Coronary artery (tissue), 2 donors: ENCODE measurements around the gene SRBD1.
A peak's percentile ranks its signal among the peaks of the same experiment; 100 is the strongest.

ENCODE experiments used
- DNase-seq: peaks from one replicate; pipeline ENCODE4 v3.0.0-alpha.2; 2017; ENCODE audit warnings: low spot score
- H3K27ac ChIP-seq, 2 donors: fragments of 200-600 bp; sonication (generic); one replicate each; pipeline ENCODE4 v1.5.1; 2016 to 2019
- H3K4me3 ChIP-seq: fragments of 200-600 bp; sonication (generic); 2 replicates; pipeline ENCODE4 v1.5.1; 2016; ENCODE audit warnings: mild to moderate bottlenecking, moderate library complexity
- TF ChIP-seq, protein P1 (sequence below): fragments of 200-600 bp; sonication (generic); IDR thresholded peaks from one replicate; pipeline ENCODE4 v1.5.1; 2019; ENCODE audit warnings: antibody characterized with exemption

SRBD1 gene

DNA sequence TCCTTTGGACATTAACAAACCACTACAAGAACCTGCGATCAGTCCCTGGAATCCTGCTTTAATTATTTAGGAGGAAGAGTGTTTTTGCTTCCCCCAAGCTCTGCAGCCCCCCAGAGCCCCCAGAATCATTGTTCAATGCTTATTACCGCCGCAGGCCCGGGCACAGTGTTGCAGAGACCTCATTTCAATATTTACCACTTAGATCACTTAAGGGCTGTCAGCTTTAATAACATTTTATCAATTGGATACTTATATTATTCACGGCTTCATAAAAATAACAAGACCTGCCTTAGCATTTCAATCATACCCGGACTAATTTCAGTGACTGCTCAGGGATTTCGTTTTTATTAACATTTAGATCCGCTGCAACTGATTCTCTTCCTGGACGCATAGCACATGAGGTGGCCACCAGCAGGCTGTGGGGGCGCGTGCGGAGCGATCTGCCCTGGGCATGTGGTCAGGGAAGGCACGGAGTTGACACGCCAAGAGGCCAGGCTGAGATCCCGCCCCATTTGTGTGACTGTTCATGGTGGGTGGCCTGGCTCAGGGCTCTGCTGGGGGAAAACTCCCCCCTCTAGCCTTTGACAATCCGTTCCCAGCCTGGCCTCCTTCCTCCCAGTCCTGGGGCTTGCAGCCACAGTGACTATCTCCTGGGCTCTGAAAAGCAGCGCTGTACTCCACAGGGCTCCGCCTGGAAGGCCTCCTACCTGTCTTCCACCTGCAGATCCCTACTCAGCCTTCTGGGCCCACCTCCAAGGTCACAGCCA is 267.6 kb downstream of the SRBD1 start:
- peak; percentile 49 for DNase-seq
- no peak overlapping the region for H3K27ac ChIP-seq
- H3K4me3 ChIP-seq: no peak overlapping the region
- TF ChIP-seq, protein P1, sequence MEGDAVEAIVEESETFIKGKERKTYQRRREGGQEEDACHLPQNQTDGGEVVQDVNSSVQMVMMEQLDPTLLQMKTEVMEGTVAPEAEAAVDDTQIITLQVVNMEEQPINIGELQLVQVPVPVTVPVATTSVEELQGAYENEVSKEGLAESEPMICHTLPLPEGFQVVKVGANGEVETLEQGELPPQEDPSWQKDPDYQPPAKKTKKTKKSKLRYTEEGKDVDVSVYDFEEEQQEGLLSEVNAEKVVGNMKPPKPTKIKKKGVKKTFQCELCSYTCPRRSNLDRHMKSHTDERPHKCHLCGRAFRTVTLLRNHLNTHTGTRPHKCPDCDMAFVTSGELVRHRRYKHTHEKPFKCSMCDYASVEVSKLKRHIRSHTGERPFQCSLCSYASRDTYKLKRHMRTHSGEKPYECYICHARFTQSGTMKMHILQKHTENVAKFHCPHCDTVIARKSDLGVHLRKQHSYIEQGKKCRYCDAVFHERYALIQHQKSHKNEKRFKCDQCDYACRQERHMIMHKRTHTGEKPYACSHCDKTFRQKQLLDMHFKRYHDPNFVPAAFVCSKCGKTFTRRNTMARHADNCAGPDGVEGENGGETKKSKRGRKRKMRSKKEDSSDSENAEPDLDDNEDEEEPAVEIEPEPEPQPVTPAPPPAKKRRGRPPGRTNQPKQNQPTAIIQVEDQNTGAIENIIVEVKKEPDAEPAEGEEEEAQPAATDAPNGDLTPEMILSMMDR: no peak

DNA sequence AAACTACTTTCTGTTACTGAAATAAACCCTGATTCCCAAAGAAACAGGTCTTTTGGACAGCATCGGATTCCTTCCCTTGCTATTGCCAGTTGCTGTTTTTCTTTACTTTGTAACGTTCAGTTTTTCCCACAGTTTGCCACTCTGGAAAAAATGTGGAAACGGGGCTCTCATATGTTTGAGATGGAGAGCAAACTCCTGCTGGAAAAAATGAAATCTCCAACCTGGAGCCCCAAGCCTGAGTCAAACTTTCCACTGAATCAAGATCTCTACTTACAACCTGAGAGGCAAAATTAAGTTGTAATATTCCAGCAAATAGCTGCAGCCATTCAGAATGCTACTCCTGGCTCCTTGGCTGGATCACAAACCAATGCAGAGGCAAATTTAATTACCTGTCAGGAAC is 270.7 kb downstream of the SRBD1 start:
- no peak for DNase-seq
- TF ChIP-seq, protein P1: no peak
- Histone ChIP-seq H3K27ac (no peak overlapping the region), H3K4me3 (no peak overlapping the region)

DNA sequence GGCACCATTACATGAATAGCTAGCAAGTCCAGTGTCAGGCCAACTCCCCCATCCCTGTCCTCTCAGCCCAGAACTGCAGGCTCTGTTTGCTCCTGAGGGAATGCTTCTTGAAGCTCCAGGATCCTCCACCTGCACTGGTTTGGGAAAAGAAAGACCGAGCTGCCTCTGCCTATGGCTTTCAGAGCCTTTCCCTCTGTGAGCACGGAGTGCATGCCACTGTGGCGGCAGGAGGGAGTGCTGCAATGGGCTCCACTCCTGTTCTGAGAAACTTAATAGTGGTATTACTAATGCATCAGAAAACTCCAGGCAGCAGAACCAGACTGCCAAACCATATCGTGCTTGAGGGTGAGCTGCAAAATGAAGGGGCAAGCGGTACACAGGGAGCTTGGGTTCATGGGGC is 271.8 kb downstream of the SRBD1 start:
- H3K4me3 ChIP-seq: no peak overlapping the region
- no peak for DNase-seq
- no peak overlapping the region for H3K27ac ChIP-seq
- TF ChIP-seq, protein P1: no peak
